HG03469 (cell line): ENCODE measurements around the gene DCDC2.
A peak's percentile ranks its signal among the peaks of the same experiment; 100 is the strongest.
"Not testable (repeated sequence)": the region's sequence is repeated elsewhere in the genome, so short reads cannot be mapped to it uniquely, and the experiment has no call there.

Source experiments
- ATAC-seq: cut with Tn5 transposase; IDR thresholded peaks from one replicate; pipeline ENCODE4 v1.9.1; 2021; ENCODE audit warnings: mild to moderate bottlenecking, moderate library complexity, moderate number of reproducible peaks; ENCODE audit not compliant: unreplicated experiment

The DCDC2 gene

DNA sequence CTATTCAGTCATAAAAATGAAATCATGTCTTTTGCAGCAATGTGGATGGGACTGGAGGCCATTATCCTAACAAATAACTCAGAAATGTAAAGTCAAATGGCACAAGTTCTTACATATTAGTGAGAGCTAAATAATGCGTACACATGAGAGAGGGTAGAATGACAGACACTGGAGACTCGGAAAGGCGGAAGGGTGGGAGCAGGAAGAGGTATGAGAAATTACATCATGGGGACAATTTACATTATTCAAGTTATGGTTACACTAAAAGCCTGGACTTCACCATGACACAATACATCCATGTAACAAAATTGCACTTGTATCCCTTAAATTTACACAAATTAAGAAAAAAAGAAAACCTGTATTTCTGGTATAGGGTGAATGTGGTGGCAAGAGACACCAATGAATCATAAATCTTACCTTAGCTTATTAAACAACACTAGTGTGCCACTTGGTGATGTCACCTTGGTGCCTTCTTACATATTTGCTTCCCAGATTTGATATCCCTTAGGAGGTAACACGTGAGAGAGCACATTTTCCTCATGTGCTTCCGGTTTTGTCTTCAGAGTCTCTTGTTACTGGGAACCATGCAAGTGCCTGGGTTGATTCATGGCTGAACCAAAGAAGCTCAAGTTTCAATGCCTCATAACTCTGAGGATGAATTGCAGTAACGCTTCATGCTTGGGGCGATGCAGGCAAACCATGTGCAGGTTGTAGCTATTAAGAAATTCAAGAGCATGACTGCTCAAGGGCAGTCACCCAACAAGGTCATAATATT is 84.6 kb downstream of the DCDC2 start:
- ATAC-seq: no peak

GRCh38 chr6:24272553-24272952 is 85.3 kb downstream of the DCDC2 start:
- ATAC-seq: no peak

GRCh38 chr6:24272148-24272547 is 85.7 kb downstream of the DCDC2 start:
- no peak for ATAC-seq

DNA sequence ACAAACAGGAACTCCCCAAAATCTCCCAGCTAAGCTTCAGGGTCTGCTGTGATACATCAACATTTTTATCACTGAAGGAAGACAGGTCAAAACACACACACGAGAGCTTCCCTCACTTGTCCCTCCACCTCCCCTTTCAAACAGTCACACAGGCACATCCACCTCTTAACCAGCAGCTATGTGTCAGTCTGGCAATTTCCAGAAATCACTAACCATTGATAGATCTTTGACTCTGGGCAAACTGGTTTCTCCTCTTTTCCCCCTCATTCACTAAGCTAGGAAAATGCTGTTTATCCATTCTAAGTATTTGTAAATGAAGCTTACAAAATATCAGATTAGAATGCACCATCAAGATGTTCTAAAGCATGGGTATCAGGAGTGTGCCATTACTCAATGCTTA is 87.8 kb downstream of the DCDC2 start:
- ATAC-seq: no peak

- ATAC-seq: not testable (repeated sequence)
Observed at GRCh38 chr6:24258214-24258613, 99.6 kb downstream of the DCDC2 start.

GRCh38 chr6:24257282-24257681 is 100.6 kb downstream of the DCDC2 start:
- ATAC-seq: no peak

GRCh38 chr6:24255676-24256075 is 102.2 kb downstream of the DCDC2 start:
- ATAC-seq: peak; percentile 98

DNA sequence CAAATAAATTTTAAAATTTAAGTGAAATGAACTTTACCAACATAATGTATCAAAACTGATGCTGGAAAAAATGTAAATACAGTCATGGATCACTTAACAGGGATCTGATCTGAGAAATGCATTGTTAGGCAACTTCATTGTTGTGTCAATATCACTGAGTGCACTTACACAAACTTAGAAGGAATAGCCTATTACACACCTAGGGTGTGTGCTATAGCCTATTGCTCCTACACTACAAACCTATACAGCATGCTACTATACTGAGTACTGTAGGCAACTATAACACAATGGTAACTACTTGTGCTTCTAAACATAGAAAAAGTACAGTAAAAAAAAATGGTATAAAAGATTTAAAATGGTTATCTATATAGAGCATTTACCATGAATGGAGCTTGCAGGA is 104.5 kb downstream of the DCDC2 start:
- ATAC-seq: no peak

- ATAC-seq: no peak
Observed at GRCh38 chr6:24252280-24252679, 105.6 kb downstream of the DCDC2 start.

- no peak for ATAC-seq
Observed at GRCh38 chr6:24251339-24251738, 106.5 kb downstream of the DCDC2 start.

- no peak for ATAC-seq
Observed at GRCh38 chr6:24249926-24250325, 107.9 kb downstream of the DCDC2 start.

GRCh38 chr6:24245275-24245674 is 112.6 kb downstream of the DCDC2 start:
- ATAC-seq: no peak

DNA sequence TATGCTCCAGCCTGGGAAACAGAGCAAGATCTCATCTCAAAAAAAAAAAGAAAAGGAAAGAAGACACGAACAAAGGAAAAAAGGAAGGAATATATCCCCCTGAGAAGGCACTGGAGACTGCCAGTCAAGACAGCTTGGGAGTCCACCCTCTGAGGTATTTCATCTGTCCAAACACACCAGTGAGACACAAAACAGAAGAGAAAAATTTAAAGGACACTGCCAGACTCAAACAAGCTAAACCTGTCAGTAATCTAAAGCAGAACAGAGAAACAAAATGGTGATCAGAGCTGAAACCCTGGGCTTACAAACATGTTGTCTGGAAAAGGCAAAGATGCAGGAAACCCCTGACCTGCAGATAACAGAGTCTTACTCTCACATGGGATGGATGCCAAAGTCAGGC is 114.9 kb downstream of the DCDC2 start:
- ATAC-seq: no peak

DNA sequence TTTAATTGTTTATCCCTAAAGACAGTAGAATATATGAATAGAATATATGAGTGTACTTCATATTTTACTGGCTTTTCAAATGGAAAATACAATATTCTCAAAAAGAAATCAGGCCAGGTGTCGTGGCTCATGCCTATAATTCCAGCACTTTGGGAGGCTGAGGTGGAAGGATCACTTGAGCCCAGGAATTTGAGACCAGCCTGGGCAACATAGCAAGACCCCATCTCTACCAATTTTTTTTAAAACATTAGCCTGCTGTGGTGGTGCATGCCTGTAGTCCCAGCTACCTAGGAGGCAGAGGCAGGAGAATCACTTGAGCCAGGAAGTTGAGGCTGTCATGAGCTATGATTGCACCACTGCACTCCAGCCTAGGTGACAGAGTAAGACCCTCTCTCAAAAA is 116.1 kb downstream of the DCDC2 start:
- ATAC-seq: not testable (repeated sequence)

DNA sequence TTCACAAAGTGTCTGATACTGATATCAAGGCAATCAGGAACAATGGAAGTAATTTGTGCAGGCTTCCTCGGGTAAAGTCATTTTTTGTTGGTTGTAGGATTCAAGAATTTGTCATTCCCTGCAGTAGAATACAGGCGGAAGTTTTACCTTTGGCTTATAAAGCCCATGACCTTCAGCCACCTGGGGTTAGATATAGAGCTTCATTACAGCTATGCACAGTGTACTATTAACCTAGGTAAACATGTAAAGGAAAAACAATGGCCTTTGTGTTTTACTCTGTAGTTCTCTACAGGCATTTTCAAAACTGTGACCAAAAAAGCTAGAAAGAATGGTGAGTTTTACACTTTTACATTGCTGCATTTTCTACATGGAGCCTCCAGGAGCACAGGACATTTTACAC is 116.9 kb downstream of the DCDC2 start:
- ATAC-seq: no peak

GRCh38 chr6:24240380-24240928 is 117.4 kb downstream of the DCDC2 start:
- no peak for ATAC-seq

DNA sequence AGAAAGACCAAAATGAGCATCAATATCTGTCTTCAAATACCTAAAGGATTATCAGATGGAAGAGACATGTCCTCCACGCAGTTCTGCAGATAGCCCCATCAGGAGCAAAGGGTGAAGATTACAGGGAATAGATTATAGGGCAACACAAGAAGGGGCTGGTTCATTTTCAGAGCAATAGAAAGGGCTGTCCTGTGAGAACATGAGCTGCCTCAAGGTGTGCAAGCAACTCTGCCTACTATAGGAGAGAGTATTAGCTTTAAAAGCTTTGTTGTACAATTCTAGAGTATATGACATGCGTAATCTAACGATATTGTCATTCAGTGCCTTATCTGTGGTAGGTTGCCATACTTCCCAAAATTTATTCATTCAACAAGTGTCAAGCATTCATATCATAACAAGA is 119.2 kb downstream of the DCDC2 start:
- no peak for ATAC-seq

- ATAC-seq: not testable (repeated sequence)
Observed at GRCh38 chr6:24236779-24237178, 121.1 kb downstream of the DCDC2 start.

DNA sequence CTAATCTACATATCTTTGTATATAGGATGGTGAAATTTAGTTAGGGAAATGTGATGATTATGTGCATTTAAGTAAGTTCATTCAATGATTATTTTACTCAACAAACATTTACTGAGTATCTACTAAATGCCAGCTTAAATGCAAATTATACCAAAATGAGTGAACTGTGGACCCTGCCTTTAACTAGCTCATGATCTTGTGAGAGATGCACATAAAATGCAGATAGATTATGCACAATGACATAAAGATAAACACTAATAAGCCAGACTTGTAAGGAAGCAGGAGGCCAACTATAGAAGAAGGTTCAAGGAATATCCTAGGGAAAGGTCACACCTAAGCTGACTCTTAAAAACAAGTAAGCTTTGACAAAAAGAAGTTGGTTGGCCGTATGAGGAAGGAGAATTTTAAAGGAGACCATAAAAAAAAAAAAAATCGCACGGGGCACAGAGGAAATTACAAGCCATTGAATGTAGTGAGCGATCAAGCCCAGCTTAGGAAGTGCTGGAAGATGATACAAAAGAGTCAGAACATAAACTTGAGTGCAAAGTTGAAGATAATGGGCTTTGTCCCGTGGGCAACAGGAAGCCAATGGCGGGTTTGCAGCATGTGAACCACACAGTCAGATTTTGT is 123.9 kb downstream of the DCDC2 start:
- ATAC-seq: no peak

GRCh38 chr6:24231438-24231977 is 126.4 kb downstream of the DCDC2 start:
- no peak for ATAC-seq

DNA sequence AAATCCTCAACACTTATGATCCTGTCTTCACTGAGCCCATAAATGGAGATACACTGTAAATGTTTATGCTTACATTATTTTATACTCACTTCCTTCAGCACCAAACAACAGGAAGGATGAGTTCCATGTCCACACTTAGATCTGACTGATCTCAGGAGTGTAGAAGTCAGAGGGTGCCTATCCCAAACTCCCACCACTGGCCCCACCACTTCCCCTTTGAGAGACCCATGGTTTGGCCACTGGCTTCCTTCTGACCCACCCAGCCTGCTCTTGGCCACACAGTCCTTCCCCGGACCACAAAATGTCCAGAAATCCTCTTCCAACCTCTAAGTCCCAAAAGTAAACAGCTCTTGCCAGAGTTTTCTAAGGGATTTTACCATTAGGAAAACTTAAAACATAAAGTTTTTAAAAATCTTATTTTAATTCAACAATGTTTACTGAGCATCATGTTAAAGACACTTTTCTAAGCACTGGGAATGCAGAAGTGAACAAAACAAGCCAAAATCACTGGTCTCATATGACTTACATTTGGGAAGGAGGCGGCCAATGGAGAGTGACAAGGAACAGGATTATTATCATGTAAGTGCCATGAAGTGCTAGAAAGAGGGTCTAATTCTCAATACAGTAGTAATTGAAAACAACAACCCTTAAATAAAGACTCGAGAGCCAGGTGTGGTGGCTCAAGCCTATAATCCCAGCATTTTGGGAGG is 128.0 kb downstream of the DCDC2 start:
- no peak for ATAC-seq
